Transverse colon (tissue), 4 donors: ENCODE measurements around the gene RHEB. TPM values are rescaled to one million over a fixed set of nuclear protein-coding genes. Genes with fewer than 3 reads are reported as not detected.

Experiments used
- DNase-seq: peaks from one replicate; pipeline ENCODE4 v3.0.0-alpha.2; 2019
- H3K27ac ChIP-seq, 4 donors: fragments of 200-600 bp; sonication (generic); 2 replicates each; pipeline ENCODE4 v1.5.1; 2016 to 2018; ENCODE audit warnings: inconsistent platforms in 4 of 4
- H3K27me3 ChIP-seq: fragments of 200-600 bp; sonication (generic); 2 replicates; pipeline ENCODE4 v1.5.1; 2017; ENCODE audit warnings: inconsistent platforms
- H3K36me3 ChIP-seq, 4 donors: fragments of 200-600 bp; sonication (generic); 2 replicates each; pipeline ENCODE4 v1.5.1; 2017 to 2019; ENCODE audit warnings: inconsistent platforms in 4 of 4
- H3K4me1 ChIP-seq, 4 donors: fragments of 200-600 bp; sonication (generic); 2 replicates each; pipeline ENCODE4 v1.5.1; 2017 to 2020; ENCODE audit warnings: inconsistent platforms in 4 of 4
- H3K4me3 ChIP-seq, 4 donors: fragments of 200-600 bp; sonication (generic); 1 replicate in 1 of 4; 2 replicates in 3 of 4; pipeline versions ENCODE4 v1.5.1 to v1.6.1; 2017 to 2019; ENCODE audit warnings: inconsistent platforms in 4 of 4
- H3K9me3 ChIP-seq, 2 donors: fragments of 200-600 bp; sonication (generic); 2 replicates each; pipeline ENCODE4 v1.5.1; 2017 to 2019; ENCODE audit warnings: inconsistent platforms in 2 of 2
- EP300 ChIP-seq: sonication (generic); formaldehyde crosslinking; IDR thresholded peaks from one replicate; pipeline ENCODE4 v1.6.1; 2017; ENCODE audit warnings: antibody characterized with exemption, low read depth
- POLR2A ChIP-seq: fragments of 450-650 bp; IDR thresholded peaks from one replicate; pipeline ENCODE4 v1.6.1; 2016; ENCODE audit warnings: antibody characterized with exemption, mild to moderate bottlenecking, moderate library complexity
- POLR2AphosphoS5 ChIP-seq, 3 donors: sonication (generic); formaldehyde crosslinking; IDR thresholded peaks; one replicate each; pipeline ENCODE4 v1.6.1; 2016; ENCODE audit warnings: antibody characterized with exemption in 3 of 3
- WGBS, 2 donors: methylation state at CpG; one replicate each; pipeline ENCODE4 v1.1.5; 2018; ENCODE audit warnings: low coverage in 1 of 2; 5-methylcytosine and 5-hydroxymethylcytosine counted together
- in situ Hi-C, 4 donors: fragments of 200-750 bp; cut with MboI; loops; one replicate each; pipeline versions ENCODE4 v1.15.0 to v1.15.1; 2017; ENCODE audit warnings: low sequenced_read_pairs in 3 of 4, low pct_ligation_motif_present in 1 of 4, low pct_unique_long_range_greater_than_20kb in 1 of 4
- intact Hi-C: fragments of 100-400 bp; cut with DNase I; formaldehyde crosslinking; loops from one replicate; pipeline ENCODE4 v1.15.1; 2023; ENCODE audit warnings: low total_unique reads
- total RNA-seq, 4 donors: library from RNA; depleted of rRNA; stranded (reverse); fragments of >200 nt; gene quantifications; one replicate each; pipeline ENCODE4 v1.1.0, GENCODE V29; 2016
- TF ChIP-seq, protein P1 (sequence below), 5 experiments: fragments of 200-600 bp in 3 of 5; fragments of 450-650 bp in 2 of 5; sonication (generic) in 3 of 5; IDR thresholded peaks; 1 replicate in 2 of 5; 2 replicates in 3 of 5; pipeline ENCODE4 v1.5.1; 2016 to 2017; ENCODE audit warnings: antibody characterized with exemption in 5 of 5, inconsistent platforms in 3 of 5, mild to moderate bottlenecking in 2 of 5, moderate library complexity in 1 of 5

The RHEB gene
- total RNA-seq, 4 donors from 2014 or later = 12.7 to 70.5 (median 42.8) TPM

DNA sequence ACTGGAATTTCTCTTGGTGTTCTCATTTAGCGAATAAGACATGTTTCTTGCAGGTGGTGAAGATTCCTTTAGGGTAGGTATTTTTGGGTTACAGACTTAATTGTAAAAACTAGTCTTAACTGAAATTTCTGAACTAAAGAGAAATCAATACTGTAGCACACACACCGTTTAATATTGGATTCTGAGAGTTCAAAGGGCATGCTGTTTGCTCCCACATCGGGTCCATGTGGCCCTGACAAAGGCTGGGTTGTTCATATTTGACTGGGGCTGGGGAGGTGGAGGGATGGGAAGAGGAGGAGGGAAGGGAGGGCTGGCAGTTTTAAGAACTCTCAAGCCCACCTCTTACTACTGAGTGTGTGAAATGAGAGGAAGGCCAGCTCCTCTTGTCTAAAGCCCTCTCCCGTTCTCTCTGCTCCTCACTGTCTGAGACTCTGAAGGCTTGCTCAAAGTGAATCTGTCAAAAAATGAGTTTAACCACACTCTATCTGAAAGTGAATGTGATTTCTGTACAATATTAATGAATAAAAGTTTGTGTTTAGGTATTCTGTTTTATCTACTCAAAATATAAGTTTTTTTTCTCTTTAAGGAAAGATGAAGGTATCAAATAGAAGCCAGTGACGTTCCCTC is 40.0 kb upstream of the RHEB start:
- H3K4me1 ChIP-seq = no peaks in the 10 kb centered on the region

DNA sequence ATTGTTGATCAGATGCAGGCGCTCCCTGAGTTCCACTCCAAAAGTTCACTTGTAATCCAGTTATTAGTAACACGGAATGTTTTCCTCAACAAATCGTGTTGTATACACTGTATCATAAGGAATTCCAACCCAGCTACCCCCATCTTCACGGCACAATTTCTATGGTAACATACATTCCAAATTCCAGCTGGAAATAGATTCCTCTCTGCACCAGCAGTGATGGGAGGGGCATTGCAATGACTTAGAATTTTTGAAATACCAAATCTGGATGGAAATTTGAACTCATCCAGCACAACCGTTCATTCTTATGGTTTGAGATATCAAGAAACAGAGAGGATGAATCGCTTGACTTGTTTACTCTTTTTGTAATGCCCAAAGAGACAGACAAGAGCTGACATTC is 38.9 kb upstream of the RHEB start:
- DNase-seq = no peak
- intact Hi-C loops (no loop called here), in situ Hi-C loops (no loop called here)
- Histone ChIP-seq H3K36me3 (peaks cover 0 to 34% (median 13%) of the 10 kb centered on the region in 4 donors), H3K27ac (no peak overlapping the region), H3K4me3 (no peak overlapping the region), H3K27me3 (no peaks in the 10 kb centered on the region), H3K4me1 (no peaks in the 10 kb centered on the region), H3K9me3 (no peaks in the 10 kb centered on the region)
- TF ChIP-seq POLR2A (no peak), POLR2AphosphoS5 (IDR thresholded peaks at IDR 0.05) (no peak), EP300 (no peak)
- TF ChIP-seq, protein P1, sequence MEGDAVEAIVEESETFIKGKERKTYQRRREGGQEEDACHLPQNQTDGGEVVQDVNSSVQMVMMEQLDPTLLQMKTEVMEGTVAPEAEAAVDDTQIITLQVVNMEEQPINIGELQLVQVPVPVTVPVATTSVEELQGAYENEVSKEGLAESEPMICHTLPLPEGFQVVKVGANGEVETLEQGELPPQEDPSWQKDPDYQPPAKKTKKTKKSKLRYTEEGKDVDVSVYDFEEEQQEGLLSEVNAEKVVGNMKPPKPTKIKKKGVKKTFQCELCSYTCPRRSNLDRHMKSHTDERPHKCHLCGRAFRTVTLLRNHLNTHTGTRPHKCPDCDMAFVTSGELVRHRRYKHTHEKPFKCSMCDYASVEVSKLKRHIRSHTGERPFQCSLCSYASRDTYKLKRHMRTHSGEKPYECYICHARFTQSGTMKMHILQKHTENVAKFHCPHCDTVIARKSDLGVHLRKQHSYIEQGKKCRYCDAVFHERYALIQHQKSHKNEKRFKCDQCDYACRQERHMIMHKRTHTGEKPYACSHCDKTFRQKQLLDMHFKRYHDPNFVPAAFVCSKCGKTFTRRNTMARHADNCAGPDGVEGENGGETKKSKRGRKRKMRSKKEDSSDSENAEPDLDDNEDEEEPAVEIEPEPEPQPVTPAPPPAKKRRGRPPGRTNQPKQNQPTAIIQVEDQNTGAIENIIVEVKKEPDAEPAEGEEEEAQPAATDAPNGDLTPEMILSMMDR (IDR thresholded peaks at IDR 0.05) = no peak
- WGBS, 2 donors = 82 to 84% methylated on average over 5 to 6 of the region's 6 CpGs

More for the DNA sequence above, 40.0 kb upstream of the RHEB start:
- TF ChIP-seq POLR2A (no peak), EP300 (no peak)
- intact Hi-C loops = no loop called here
- peaks cover 0 to 42% (median 17%) of the 10 kb centered on the region in 4 donors for H3K36me3 ChIP-seq
- no peak for DNase-seq
- WGBS, 2 donors = 76 to 80% methylated on average over 5 of the region's 5 CpGs
- in situ Hi-C loops = no loop called here
- H3K27me3 ChIP-seq = no peaks in the 10 kb centered on the region
- H3K27ac ChIP-seq = no peak overlapping the region
- H3K9me3 ChIP-seq = no peaks in the 10 kb centered on the region
- H3K4me3 ChIP-seq = no peak overlapping the region

DNA sequence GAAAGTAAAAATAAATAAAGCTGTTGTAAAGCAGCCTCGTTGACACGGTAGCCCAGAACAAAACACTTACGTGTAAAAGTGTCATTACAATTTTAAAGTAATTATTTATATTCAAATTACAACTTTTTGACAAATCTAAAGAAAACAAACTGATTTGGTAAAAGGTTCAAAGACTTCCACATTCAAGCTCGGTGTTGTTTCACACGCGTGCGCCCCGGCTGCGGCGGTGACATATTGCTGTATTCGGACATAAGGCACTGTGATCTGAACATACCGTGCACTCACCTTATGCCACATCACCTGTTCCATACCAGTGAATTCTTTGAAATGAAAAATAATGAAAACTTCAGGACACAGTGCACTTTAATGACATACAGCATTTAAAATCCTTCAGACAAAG is 36.9 kb upstream of the RHEB start:
- H3K9me3 ChIP-seq = no peaks in the 10 kb centered on the region
- TF ChIP-seq POLR2AphosphoS5 (IDR thresholded peaks at IDR 0.05) (no peak), EP300 (no peak), POLR2A (no peak)
- TF ChIP-seq, protein P1 (IDR thresholded peaks at IDR 0.05) = no peak
- H3K36me3 ChIP-seq = peaks cover 0 to 26% (median 13%) of the 10 kb centered on the region in 4 donors

GRCh38 chr7:151553356-151553755 is 33.7 kb upstream of the RHEB start:
- DNase-seq = no peak
- intact Hi-C loops (no loop called here), in situ Hi-C loops (no loop called here)
- Histone ChIP-seq H3K27ac (no peak overlapping the region), H3K4me1 (peaks cover 0 to 3% (median 0%) of the 10 kb centered on the region in 4 donors), H3K9me3 (no peaks in the 10 kb centered on the region), H3K27me3 (no peaks in the 10 kb centered on the region), H3K4me3 (no peak overlapping the region), H3K36me3 (peaks cover 0 to 12% (median 2%) of the 10 kb centered on the region in 4 donors)
- no peak for TF ChIP-seq POLR2A
- TF ChIP-seq POLR2AphosphoS5 (IDR thresholded peaks at IDR 0.05) = no peak
- TF ChIP-seq, protein P1 (IDR thresholded peaks at IDR 0.05) = no peak
- TF ChIP-seq EP300 = no peak
- WGBS, 2 donors = 84% methylated on average over 15 of the region's 15 CpGs; no CpG with 5 or more reads in 1 of the 2 donors

More for the DNA sequence above, 36.9 kb upstream of the RHEB start:
- 96% methylated on average over 11 to 12 of the region's 12 CpGs for WGBS, 2 donors
- Histone ChIP-seq H3K27me3 (no peaks in the 10 kb centered on the region), H3K4me3 (no peak overlapping the region), H3K27ac (no peak overlapping the region), H3K4me1 (no peaks in the 10 kb centered on the region)
- in situ Hi-C loops (no loop called here), intact Hi-C loops (no loop called here)
- DNase-seq = no peak
